ENCODE data around the gene PPM1N.

Gene PPM1N

DNA sequence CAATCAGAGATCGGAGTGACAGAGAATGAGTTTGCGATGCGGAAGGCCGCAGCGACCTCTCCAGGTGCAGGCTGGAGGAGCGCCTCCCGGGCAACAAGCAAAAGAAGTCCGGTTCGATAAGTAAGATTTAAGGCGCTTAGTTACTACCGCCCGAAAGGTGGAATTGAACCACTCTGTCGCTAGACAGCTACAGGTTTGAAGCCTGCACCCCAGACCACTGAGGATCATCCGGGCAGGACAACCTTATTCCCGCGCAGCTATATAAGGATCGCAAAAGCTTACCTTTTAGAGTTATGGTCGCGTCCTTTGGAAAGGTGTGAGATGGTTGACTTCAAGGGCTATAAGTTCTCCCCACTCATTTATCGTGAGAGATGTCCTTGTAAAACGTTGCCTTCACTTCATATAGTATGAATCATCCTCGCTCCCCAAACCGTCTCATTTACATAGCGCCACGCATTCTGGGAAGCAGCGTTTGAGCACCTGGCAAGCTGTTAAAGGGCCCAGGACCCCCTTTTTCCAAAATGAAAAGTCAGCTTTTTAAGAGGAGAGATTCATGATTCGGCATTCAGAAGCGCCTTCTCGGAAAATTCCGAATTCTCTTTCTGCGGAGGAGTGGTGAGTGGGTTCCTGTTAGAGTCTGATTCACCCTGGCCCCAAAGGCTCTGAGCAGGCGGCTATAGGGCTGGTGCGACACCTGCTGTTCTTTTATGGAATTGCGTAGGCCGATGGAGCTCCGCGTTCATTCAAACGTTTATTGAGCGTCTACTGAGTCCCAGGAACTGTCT lies 19.6 kb upstream of the PPM1N start:
- peak; percentile 63 for ATAC-seq
- TF ChIP-seq ZC3H10 (CRISPR knock-in tag; IDR thresholded peaks at IDR 0.05) = no peak
- no peak for TF ChIP-seq ZFP3 (CRISPR knock-in tag; IDR thresholded peaks at IDR 0.05)
- TF ChIP-seq POU6F1 (CRISPR knock-in tag; IDR thresholded peaks at IDR 0.05; ENCODE audit: borderline replicate concordance, low read depth) = 0 out of 2 replicates have a peak, but pooled peaks have one; percentile 34

DNA sequence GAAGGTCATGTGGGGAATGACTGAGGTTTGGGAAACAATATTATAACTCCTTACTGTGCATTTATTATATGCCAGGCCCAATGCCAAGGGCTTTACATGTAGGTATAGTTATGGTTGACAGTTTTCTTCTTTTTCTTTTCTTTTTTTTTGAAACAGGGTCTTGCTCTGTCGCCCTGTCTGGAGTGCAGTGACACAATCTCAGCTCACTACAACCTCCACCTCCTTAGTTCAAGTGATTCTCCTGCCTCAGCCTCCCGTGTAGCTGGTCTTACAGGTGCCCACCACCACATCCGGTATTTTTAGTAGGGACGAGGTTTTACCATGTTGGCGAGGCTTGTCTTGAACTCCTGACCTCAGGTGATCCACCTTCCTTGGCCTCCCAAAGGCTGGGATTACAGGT lies 15.2 kb upstream of the PPM1N start:
- ATAC-seq = no peak
- TF ChIP-seq ZC3H10 (CRISPR knock-in tag; IDR thresholded peaks at IDR 0.05) (no peak), CSDC2 (CRISPR knock-in tag; IDR thresholded peaks at IDR 0.05) (no peak), ESRRG (CRISPR knock-in tag; IDR thresholded peaks at IDR 0.05) (no peak), ZFP30 (CRISPR knock-in tag; IDR thresholded peaks at IDR 0.05) (no peak), SNAI2 (CRISPR knock-in tag; IDR thresholded peaks at IDR 0.05) (no peak), POU6F1 (CRISPR knock-in tag; IDR thresholded peaks at IDR 0.05; ENCODE audit: borderline replicate concordance, low read depth) (no peak), TOX (CRISPR knock-in tag; IDR thresholded peaks at IDR 0.05; ENCODE audit: borderline replicate concordance) (no peak), TSHZ2 (CRISPR knock-in tag; IDR thresholded peaks at IDR 0.05) (no peak), ZFP3 (CRISPR knock-in tag; IDR thresholded peaks at IDR 0.05) (no peak), ISL1 (CRISPR knock-in tag; IDR thresholded peaks at IDR 0.05) (no peak), ZNF565 (CRISPR knock-in tag; conservative IDR thresholded peaks at IDR 0.05; ENCODE audit: low read depth) (no peak), ZNF70 (CRISPR knock-in tag; IDR thresholded peaks at IDR 0.05) (no peak), CREB5 (CRISPR knock-in tag; IDR thresholded peaks at IDR 0.05; ENCODE audit: low read depth) (no peak), TCF4 (CRISPR knock-in tag; IDR thresholded peaks at IDR 0.05; ENCODE audit: borderline replicate concordance) (no peak), BACH2 (CRISPR knock-in tag; IDR thresholded peaks at IDR 0.05; ENCODE audit: borderline replicate concordance) (no peak), OSR1 (CRISPR knock-in tag; IDR thresholded peaks at IDR 0.05) (no peak), ARNTL (CRISPR knock-in tag; IDR thresholded peaks at IDR 0.05; ENCODE audit: borderline replicate concordance, low read depth) (no peak)
- TF ChIP-seq, protein P1, sequence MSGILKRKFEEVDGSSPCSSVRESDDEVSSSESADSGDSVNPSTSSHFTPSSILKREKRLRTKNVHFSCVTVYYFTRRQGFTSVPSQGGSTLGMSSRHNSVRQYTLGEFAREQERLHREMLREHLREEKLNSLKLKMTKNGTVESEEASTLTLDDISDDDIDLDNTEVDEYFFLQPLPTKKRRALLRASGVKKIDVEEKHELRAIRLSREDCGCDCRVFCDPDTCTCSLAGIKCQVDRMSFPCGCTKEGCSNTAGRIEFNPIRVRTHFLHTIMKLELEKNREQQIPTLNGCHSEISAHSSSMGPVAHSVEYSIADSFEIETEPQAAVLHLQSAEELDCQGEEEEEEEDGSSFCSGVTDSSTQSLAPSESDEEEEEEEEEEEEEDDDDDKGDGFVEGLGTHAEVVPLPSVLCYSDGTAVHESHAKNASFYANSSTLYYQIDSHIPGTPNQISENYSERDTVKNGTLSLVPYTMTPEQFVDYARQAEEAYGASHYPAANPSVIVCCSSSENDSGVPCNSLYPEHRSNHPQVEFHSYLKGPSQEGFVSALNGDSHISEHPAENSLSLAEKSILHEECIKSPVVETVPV (CRISPR knock-in tag; IDR thresholded peaks at IDR 0.05) = no peak
- TF ChIP-seq, protein P2, sequence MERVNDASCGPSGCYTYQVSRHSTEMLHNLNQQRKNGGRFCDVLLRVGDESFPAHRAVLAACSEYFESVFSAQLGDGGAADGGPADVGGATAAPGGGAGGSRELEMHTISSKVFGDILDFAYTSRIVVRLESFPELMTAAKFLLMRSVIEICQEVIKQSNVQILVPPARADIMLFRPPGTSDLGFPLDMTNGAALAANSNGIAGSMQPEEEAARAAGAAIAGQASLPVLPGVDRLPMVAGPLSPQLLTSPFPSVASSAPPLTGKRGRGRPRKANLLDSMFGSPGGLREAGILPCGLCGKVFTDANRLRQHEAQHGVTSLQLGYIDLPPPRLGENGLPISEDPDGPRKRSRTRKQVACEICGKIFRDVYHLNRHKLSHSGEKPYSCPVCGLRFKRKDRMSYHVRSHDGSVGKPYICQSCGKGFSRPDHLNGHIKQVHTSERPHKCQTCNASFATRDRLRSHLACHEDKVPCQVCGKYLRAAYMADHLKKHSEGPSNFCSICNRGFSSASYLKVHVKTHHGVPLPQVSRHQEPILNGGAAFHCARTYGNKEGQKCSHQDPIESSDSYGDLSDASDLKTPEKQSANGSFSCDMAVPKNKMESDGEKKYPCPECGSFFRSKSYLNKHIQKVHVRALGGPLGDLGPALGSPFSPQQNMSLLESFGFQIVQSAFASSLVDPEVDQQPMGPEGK (CRISPR knock-in tag; IDR thresholded peaks at IDR 0.05; ENCODE audit: borderline replicate concordance) = no peak

All from SK-N-SH treated with all-trans-retinoic acid at 6 μM for 48 hours (cell line).